Cardiac fibroblast (primary cell): ENCODE measurements around the gene ZNF827.
"Not testable (repeated sequence)": the region's sequence is repeated elsewhere in the genome, so short reads cannot be mapped to it uniquely, and the experiment has no call there.

Source experiments
- DNase-seq, 2 donors: peaks; one replicate each; pipeline versions ENCODE4 v3.0.0 to v3.0.0-alpha.2; 2010; ENCODE audit warnings: low read depth in 2 of 2
- H3K4me3 ChIP-seq, 2 donors: replicated peaks in 1 of 2; 1 replicate in 1 of 2; 2 replicates in 1 of 2; pipeline ENCODE4 v1.5.1; 2011; ENCODE audit warnings: low read depth in 2 of 2, low read length in 2 of 2, mild to moderate bottlenecking in 2 of 2, moderate library complexity in 1 of 2
- CTCF ChIP-seq: IDR thresholded peaks from one replicate; pipeline ENCODE4 v1.5.1; 2011; ENCODE audit warnings: low read depth, mild to moderate bottlenecking, low read length, inconsistent platforms

ZNF827 gene

GRCh38 chr4:145839151-145839550 lies 99.5 kb downstream of the ZNF827 start:
- no peak for TF ChIP-seq CTCF
- no peak overlapping the region for H3K4me3 ChIP-seq
- peak in 1 of 2 donors; percentile 15 for DNase-seq

DNA sequence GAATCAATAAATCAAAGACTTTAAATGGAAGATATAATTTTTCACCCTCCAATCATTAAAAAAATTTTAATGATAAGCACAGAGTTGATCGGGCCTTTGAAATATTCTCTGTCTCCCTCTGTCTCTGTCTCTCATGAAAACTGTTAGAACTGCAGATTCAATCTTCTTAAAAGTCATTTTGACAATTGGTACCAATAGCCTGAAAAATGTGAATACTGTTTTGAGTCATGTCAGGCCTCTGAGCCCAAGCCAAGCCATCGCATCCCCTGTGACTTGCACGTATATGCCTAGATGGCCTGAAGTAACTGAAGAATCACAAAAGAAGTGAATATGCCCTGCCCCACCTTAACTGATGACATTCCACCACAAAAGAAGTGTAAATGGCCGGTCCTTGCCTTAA lies 106.2 kb downstream of the ZNF827 start:
- not testable (repeated sequence) for DNase-seq, H3K4me3 ChIP-seq

- no peak for DNase-seq
- H3K4me3 ChIP-seq: no peak overlapping the region
- no peak for TF ChIP-seq CTCF
Observed at GRCh38 chr4:145830699-145831098, 107.9 kb downstream of the ZNF827 start.

DNA sequence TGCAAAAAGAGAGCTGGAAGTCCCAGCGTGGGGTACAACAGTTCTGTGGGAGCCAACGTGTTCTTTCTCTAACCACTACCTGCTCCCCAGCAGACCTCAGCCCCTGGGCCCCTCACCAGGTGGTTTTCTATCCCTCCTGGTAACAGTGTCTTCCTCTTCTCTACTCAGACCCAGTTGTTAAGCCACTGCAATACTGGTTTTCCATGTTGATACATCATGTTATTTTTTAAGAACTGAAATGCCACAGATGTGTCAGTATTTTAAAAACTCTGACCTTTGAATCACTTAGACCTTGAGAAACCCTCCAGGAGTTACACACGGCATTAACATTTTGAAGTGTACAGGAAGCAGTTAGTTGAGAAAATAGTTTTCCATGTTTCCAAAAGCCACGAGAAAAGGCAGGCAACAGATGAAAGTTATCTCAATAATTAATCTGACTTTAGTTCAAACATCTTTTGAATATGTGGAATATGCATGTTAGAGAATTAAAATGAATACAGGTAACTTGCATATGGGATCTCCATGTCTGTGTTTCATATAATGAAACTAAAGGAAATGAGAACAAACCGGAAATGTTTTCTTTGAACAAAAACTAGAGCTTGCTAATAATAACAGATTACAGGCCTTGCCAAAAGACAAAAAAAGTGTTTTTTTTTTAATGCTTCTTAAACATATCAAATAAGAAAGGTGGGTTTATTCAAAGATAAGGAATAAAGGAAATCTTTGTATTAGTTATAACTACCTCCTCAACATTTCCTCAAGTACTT lies 108.8 kb downstream of the ZNF827 start:
- peak in 1 of 2 donors; percentile 54 for DNase-seq
- no peak for TF ChIP-seq CTCF
- H3K4me3 ChIP-seq: no peak overlapping the region

DNA sequence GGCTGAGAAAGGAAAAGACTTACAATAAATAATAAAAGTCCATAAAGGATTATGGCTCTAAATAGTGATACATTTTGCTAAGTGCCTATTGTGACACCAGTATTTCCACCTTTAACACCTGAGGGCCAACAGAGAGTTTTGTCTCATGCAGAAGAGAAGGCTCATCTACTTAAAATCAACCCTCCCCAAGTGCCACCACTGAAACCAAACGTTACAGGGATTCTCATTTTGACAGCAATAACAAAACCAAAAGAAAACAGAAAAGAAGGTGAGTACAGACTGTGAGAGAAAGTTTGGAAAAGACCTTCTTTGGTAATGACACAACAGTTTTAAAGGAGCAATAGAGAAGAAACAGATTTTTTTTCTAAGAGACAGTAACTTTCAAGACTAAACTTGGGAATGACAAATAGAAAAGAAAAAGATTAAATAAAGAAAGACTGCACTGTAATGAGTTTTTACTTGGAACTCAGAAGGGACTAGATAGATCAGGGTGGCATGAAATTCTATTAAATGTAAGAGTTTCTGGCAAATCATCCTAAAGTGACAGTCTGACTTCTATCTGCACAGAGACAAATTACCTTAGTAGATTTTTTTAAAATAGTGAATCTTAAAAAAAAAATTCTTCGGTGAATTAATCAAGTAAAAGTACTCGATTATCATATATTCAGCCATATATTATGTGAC lies 109.7 kb downstream of the ZNF827 start:
- DNase-seq: no peak
- no peak overlapping the region for H3K4me3 ChIP-seq
- TF ChIP-seq CTCF: no peak

GRCh38 chr4:145827885-145828284 lies 110.7 kb downstream of the ZNF827 start:
- TF ChIP-seq CTCF: no peak
- no peak for DNase-seq

GRCh38 chr4:145825255-145825654 lies 113.4 kb downstream of the ZNF827 start:
- no peak for DNase-seq
- H3K4me3 ChIP-seq: no peak overlapping the region
- no peak for TF ChIP-seq CTCF

More at GRCh38 chr4:145827885-145828284, 110.7 kb downstream of the ZNF827 start:
- H3K4me3 ChIP-seq: no peak overlapping the region
